Gastrocnemius medialis (tissue), 4 donors: ENCODE measurements around the gene ZNF205. TPM values are rescaled to one million over a fixed set of nuclear protein-coding genes. Genes with fewer than 3 reads are reported as not detected.
"Not testable (repeated sequence)": the region's sequence is repeated elsewhere in the genome, so short reads cannot be mapped to it uniquely, and the experiment has no call there.

Experiments
- ATAC-seq, 2 donors: fragments of 150-250 bp; one replicate each; pipeline ENCODE4 v1.9.1; 2016
- DNase-seq, 2 donors: peaks; one replicate each; pipeline ENCODE4 v3.0.0-alpha.2; 2019
- H3K27ac ChIP-seq, 4 donors: fragments of 200-600 bp; sonication (generic); 1 replicate in 1 of 4; 2 replicates in 3 of 4; pipeline ENCODE4 v1.5.1; 2016 to 2018; ENCODE audit warnings: mild to moderate bottlenecking in 2 of 4, moderate library complexity in 1 of 4
- H3K27me3 ChIP-seq, 3 donors: fragments of 200-600 bp; sonication (generic) in 2 of 3; 1 replicate in 1 of 3; 2 replicates in 2 of 3; pipeline versions ENCODE4 v1.5.1 to v1.6.0; 2016 to 2019; ENCODE audit warnings: mild to moderate bottlenecking in 1 of 3, moderate library complexity in 1 of 3
- H3K36me3 ChIP-seq, 2 donors: fragments of 200-600 bp; sonication (generic) in 1 of 2; one replicate each; pipeline ENCODE4 v1.5.1; 2017 to 2018
- H3K4me1 ChIP-seq, 2 donors: fragments of 200-600 bp; sonication (generic) in 1 of 2; one replicate each; pipeline ENCODE4 v1.5.1; 2016 to 2017; ENCODE audit warnings: mild to moderate bottlenecking in 2 of 2
- H3K4me3 ChIP-seq, 4 donors: fragments of 200-600 bp; sonication (generic) in 3 of 4; 1 replicate in 1 of 4; 2 replicates in 3 of 4; pipeline ENCODE4 v1.5.1; 2016 to 2019; ENCODE audit warnings: mild to moderate bottlenecking in 2 of 4
- H3K9me3 ChIP-seq, 3 donors: fragments of 200-600 bp; sonication (generic) in 2 of 3; 1 replicate in 1 of 3; 2 replicates in 2 of 3; pipeline ENCODE4 v1.5.1; 2016 to 2019
- CTCF ChIP-seq, 5 experiments: fragments of 450-650 bp in 3 of 5; fragments of 200-600 bp in 2 of 5; sonication (generic) in 2 of 5; IDR thresholded peaks in 4 of 5; conservative IDR thresholded peaks in 1 of 5; 1 replicate in 4 of 5; 2 replicates in 1 of 5; pipeline ENCODE4 v1.5.1; 2016 to 2019; ENCODE audit warnings: antibody characterized with exemption in 5 of 5, mild to moderate bottlenecking in 3 of 5, moderate library complexity in 3 of 5
- POLR2A ChIP-seq, 2 donors: fragments of 450-650 bp; IDR thresholded peaks; one replicate each; pipeline ENCODE4 v1.6.1; 2017; ENCODE audit warnings: antibody characterized with exemption in 2 of 2, mild to moderate bottlenecking in 2 of 2, moderate library complexity in 2 of 2
- in situ Hi-C, 4 donors: fragments of 200-750 bp; cut with MboI; loops; one replicate each; pipeline versions ENCODE4 v1.15.0 to v1.8.0; 2017; ENCODE audit warnings: low sequenced_read_pairs in 4 of 4
- intact Hi-C: fragments of 100-400 bp; cut with DNase I; formaldehyde crosslinking; loops from one replicate; pipeline ENCODE4 v1.15.1; 2023; ENCODE audit warnings: low total_unique reads
- total RNA-seq, 4 donors: library from RNA; depleted of rRNA; stranded (reverse); fragments of >200 nt; gene quantifications; one replicate each; pipeline versions ENCODE4 v1.1.0 to v1.2.3, GENCODE V29; 2016

The ZNF205 gene
- total RNA-seq, 4 donors from 2014 or later = 4.8 to 10.8 (median 6.1) TPM

- Histone ChIP-seq H3K4me3 (no peak overlapping the region), H3K9me3 (no peaks in the 10 kb centered on the region), H3K27ac (no peak overlapping the region), H3K36me3 (no peaks in the 10 kb centered on the region), H3K27me3 (no peaks in the 10 kb centered on the region), H3K4me1 (no peaks in the 10 kb centered on the region)
- in situ Hi-C loops (no loop called here), intact Hi-C loops (no loop called here)
- TF ChIP-seq CTCF (IDR thresholded peaks at IDR 0.05 in 4 of 5, conservative IDR thresholded peaks at IDR 0.05 in 1 of 5) (no peak), POLR2A (IDR thresholded peaks at IDR 0.05) (no peak)
- no peak for DNase-seq
- no peak for ATAC-seq
These were observed 35.8 kb upstream of the ZNF205 start for GRCh38 chr16:3076577-3076976.

DNA sequence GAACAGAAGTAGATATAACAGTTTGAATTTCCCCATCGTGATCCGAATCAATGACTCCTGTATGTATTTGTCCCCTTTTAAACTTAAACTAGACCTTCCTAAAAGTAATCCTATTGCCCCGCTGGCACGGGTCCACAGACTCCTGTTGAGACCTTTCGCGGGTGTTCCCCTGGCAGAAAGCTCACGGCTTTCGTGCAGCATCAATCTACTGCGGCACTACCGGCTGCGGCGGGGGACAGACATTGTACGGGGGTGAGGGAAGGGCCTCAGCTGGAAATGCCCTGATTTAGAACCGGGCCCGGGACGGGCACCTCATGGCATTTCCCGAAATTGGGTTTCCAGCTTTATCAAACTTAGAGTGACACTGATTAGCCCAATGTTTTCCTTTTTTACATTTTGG, 32.4 kb upstream of the ZNF205 start:
- DNase-seq = no peak
- in situ Hi-C loops = no loop called here
- Histone ChIP-seq H3K4me1 (no peaks in the 10 kb centered on the region), H3K36me3 (no peaks in the 10 kb centered on the region), H3K27me3 (no peaks in the 10 kb centered on the region), H3K4me3 (no peak overlapping the region), H3K9me3 (no peaks in the 10 kb centered on the region), H3K27ac (no peak overlapping the region)
- intact Hi-C loops = no loop called here
- TF ChIP-seq POLR2A (IDR thresholded peaks at IDR 0.05) (no peak), CTCF (IDR thresholded peaks at IDR 0.05 in 4 of 5, conservative IDR thresholded peaks at IDR 0.05 in 1 of 5) (no peak)
- no peak for ATAC-seq

DNA sequence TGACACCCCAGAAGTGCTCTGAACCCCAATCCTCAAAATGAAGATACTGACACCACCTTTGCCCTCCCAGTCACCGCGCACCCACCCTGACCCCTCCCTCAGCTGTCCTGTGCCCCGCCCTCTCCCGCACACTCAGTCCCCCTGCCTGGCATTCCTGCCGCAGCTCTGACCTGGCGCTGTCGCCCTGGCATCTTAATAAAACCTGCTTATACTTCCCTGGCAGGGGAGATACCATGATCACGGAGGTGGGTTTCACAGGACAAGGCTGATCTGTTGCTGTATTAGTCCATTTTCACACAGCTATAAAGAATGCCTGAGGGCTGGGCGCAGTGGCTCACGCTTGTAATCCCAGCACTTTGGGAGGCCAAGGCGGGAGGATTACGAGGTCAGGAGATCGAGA, 30.4 kb upstream of the ZNF205 start:
- DNase-seq, H3K27ac ChIP-seq, in situ Hi-C loops, H3K9me3 ChIP-seq, intact Hi-C loops, H3K36me3 ChIP-seq, ATAC-seq, H3K27me3 ChIP-seq, H3K4me3 ChIP-seq, H3K4me1 ChIP-seq: not testable (repeated sequence)

DNA sequence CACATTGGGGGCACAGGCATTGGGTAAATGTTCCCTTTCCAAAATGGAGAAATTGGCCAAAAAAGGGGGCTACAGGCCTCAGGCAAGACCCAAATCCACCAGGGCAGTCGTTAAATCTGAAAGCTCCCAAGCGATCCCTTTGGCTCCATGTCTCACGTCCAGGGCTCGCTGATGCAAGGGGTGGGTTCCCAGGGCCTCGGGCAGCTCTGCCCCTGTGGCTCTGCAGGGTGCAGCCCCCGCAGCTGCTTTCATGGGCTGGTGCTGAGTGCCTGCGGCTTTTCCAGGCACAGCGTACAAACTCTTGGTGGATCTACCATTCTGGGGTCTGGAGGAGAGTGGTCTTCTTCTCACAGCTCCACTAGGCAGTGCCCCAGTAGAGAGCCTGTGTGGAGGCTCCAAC, 29.0 kb upstream of the ZNF205 start:
- H3K4me3 ChIP-seq, H3K9me3 ChIP-seq, H3K27ac ChIP-seq, intact Hi-C loops, H3K36me3 ChIP-seq, H3K27me3 ChIP-seq, DNase-seq, ATAC-seq, in situ Hi-C loops, H3K4me1 ChIP-seq: not testable (repeated sequence)

DNA sequence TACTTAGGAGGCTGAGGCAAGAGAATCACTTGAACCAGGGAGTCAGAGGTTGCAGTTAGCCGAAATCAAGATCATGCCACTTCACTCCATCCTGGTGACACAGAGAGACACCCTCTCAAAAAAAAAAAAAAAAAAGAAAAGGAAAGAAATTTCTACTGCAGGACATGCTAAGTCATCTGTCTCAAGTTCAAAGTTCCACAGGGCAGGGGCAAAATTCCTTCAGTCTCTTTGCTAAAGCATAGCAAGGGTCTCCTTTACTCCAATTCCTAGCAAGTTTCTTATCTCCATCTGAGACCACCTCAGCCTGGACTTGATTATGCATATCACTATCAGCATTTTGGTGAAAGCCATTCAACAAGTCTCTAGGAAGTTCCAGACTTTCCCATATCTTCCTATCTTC, 27.9 kb upstream of the ZNF205 start:
- Histone ChIP-seq H3K9me3 (no peaks in the 10 kb centered on the region), H3K4me1 (peaks cover 0 to 4% of the 10 kb centered on the region in 2 donors), H3K27ac (no peak overlapping the region), H3K27me3 (no peaks in the 10 kb centered on the region), H3K4me3 (no peak overlapping the region), H3K36me3 (no peaks in the 10 kb centered on the region)
- ATAC-seq (no peak), DNase-seq (no peak)
- intact Hi-C loops = no loop called here
- no peak for TF ChIP-seq CTCF (IDR thresholded peaks at IDR 0.05 in 4 of 5, conservative IDR thresholded peaks at IDR 0.05 in 1 of 5)
- no peak for TF ChIP-seq POLR2A (IDR thresholded peaks at IDR 0.05)
- in situ Hi-C loops = no loop called here

GRCh38 chr16:3084969-3085670, 27.3 kb upstream of the ZNF205 start:
- intact Hi-C loops = no loop called here

More at GRCh38 chr16:3084969-3085670, 27.3 kb upstream of the ZNF205 start:
- no peak for DNase-seq
- no peak overlapping the region for H3K4me3 ChIP-seq
- H3K27me3 ChIP-seq = no peaks in the 10 kb centered on the region
- in situ Hi-C loops = no loop called here
- H3K27ac ChIP-seq = no peak overlapping the region
- no peaks in the 10 kb centered on the region for H3K9me3 ChIP-seq
- H3K4me1 ChIP-seq = peaks cover 0 to 4% of the 10 kb centered on the region in 2 donors
- no peak for ATAC-seq
- H3K36me3 ChIP-seq = no peaks in the 10 kb centered on the region
- TF ChIP-seq CTCF (IDR thresholded peaks at IDR 0.05 in 4 of 5, conservative IDR thresholded peaks at IDR 0.05 in 1 of 5) = no peak
- no peak for TF ChIP-seq POLR2A (IDR thresholded peaks at IDR 0.05)
